Measurements from ENCODE around the gene ARHGEF19.
"Not testable (repeated sequence)": the region's sequence is repeated elsewhere in the genome, so short reads cannot be mapped to it uniquely, and the experiment has no call there.

ARHGEF19 gene

DNA sequence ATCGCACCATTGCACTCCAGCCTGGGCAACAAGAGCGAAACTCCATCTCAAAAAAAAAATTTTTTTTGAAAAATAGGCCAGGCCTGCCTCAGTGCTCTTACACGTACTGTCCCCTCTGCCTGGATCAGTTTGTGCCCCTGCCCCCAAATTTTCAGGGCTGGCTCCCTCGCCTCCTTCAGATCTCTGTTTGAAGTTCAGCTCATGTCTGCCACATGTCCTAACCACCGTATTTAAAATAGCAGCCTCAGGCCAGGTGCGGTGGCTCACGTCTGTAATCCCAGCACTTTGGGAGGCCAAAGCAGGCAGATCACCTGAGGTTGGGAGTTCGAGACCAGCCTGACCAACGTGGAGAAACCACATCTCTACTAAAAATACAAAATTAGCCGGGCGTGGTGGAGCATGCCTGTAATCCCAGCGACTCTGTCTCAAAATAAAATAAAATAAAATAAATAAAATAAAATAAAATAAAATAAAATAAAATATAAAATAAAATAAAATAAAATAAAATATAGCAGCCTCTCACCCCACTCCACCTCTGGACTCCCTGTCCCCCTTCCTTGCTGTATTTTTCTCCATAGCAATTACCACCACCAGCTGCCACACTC is 48.7 kb downstream of the ARHGEF19 start:
- not testable (repeated sequence) for DNase-seq

DNA sequence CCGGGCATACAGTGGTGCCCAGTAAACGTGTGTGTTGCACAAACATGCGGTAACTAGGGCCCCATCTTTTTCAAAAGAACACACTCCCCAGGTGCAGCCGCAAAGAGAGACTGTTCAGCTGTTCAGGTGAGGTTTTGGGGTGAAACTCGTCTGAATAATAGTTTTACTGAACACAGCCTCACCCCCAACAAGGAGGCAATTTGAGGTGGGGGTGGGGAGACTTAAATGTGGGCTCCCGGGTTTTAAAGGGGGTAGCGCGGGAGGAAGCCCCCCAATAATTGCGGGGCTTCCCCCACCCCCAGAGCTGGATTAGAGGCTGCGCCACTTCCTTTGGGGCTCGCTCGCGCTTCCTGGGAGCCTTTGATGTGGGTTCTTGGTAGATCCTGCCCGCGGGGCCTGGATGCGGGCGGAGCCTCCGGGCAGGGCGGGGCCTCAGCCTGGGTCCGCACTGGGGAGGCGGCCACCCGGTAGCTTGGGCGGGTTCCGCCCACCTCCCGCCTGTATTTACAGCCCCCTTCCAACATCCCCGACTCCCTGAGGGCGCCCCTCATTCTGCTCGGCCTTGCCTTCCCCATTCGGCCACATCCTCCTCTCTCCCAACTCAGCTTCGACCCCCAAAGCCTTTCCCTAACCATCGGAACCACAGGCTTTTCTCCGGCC is 50.2 kb downstream of the ARHGEF19 start:
- no peak for DNase-seq

GRCh38 chr1:16161717-16162116 is 50.7 kb downstream of the ARHGEF19 start:
- DNase-seq = no peak

GRCh38 chr1:16158993-16159831 is 53.2 kb downstream of the ARHGEF19 start:
- no peak for DNase-seq

GRCh38 chr1:16158025-16158424 is 54.4 kb downstream of the ARHGEF19 start:
- no peak for DNase-seq

DNA sequence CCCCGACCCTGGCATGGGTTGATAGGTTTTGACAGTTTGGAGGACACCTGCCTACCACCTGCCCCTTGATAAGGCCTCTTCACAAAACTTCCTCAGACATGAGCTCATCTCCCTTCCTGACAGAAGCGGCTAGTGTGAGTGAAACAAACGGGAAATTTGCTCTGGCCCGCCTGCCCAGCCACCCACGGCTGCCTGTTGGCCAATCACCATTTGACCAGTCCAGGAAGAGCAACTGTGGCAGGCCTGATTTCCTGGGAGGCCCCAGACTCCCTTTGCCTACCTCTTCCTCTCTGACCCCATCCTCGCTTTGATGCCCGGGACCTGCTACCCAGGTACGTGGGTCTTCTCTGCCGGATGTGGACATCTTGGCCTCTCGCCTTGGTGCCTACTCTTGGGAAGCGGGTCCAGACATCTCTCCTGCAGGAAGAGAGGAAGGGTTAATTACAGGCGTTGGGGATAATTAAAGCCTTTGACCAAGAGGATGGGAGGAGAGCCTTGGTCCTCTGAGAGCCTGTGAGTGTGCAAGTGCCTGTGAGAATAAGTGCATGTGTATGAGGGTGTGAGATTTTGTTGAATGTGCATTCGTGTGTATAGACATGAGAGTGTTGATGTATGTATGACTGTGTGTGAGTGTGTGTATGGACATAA is 55.5 kb downstream of the ARHGEF19 start:
- DNase-seq = no peak

- DNase-seq = peak; percentile 21
Observed at GRCh38 chr1:16155537-16156410, 56.7 kb downstream of the ARHGEF19 start, which contains the start of gene EPHA2. EPHA2 (minus strand) TSS chr1:16156069; CDS start chr1:16155932, 137 bp downstream.

DNA sequence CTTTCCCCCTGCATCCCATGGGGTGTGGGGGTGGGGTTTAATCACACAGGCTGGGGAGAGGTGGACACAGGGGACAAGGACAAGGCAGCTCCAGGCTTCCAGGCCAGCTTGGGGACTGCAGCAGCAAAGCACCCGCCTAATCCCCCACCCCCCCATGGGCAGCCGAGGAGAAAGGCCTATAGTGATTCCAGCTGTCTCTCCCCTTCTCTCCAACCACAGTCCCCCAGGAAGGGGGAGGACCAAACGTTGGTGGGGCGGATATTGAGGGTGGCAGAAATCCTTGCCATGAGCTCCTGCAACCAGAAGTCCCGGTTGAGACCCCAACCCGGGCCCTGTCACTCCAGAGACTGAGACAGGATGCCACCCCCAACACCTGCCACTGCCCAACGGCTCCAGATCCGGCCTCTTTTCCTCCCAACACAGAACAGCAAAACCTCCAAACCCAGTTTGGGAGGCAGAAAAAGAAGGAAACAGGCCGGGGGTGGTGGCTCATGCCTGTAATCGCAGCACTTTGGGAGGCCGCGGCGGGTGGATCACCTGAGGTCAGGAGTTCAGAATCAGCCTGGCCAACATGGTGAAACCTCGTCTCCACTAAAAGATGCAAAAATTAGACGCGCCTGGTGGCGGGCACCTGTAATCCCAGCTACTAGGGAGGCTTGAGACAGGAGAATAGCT is 58.3 kb downstream of the ARHGEF19 start:
- DNase-seq = no peak

- no peak for DNase-seq
Observed at GRCh38 chr1:16153096-16153998, 59.1 kb downstream of the ARHGEF19 start.

GRCh38 chr1:16152481-16153087 is 59.9 kb downstream of the ARHGEF19 start:
- DNase-seq = no peak

DNA sequence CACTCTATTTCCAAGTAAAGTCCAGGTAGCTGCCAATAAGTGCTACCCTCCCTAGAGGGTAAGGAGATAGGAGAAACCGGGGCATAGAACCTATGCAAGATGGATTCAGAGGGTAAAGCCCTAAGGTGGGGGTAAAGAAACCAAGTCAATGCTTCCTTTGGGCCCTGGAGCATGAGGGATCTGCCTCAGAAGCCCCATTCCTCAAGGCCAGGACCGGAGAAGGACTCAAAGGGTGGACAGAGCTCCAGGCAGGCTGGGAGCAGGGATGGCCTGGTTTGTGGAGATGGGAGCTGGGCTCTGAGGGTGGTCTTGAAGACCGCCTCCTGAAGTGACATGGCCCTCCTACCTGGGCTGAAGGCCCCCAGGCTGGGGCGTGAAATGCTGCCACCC is 60.5 kb downstream of the ARHGEF19 start:
- DNase-seq = no peak

DNA sequence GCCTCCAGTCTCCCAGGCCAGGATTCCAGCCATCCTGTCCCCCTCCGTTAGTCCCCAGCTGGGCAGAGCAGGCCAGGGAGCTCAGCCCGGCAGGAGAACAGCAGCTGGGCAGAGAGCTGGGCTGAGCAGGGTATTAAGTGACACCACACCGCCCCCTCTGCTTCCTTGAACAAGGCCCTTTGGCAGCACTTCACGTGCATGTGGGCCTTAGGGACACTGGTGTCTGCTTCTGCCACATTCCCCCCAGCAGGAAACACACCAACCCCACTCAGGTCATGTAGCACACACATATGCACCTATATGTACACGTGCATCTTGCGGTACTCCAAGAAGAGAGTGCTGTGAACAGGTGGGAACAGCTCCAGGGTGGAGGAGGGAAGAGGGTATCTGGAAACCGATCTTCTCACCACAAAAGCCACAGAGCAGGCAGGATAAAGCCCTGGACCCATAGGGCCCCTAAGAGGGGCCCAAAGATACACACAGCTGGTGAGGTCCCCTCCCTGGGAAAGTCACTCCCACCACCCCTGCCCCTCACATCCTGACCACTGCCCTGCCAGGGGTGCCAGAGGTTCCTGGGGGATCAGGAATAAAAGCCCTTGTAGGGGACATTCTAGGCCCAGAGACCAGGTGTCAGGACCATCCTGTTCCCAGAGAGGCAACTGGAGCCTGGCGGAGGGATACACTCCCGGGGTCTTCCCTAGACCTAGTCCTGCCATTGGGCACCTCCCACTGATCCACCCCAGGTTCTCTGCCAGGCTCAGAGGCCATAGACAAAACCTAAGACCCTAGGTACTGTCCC is 61.1 kb downstream of the ARHGEF19 start:
- peak; percentile 4 for DNase-seq

DNA sequence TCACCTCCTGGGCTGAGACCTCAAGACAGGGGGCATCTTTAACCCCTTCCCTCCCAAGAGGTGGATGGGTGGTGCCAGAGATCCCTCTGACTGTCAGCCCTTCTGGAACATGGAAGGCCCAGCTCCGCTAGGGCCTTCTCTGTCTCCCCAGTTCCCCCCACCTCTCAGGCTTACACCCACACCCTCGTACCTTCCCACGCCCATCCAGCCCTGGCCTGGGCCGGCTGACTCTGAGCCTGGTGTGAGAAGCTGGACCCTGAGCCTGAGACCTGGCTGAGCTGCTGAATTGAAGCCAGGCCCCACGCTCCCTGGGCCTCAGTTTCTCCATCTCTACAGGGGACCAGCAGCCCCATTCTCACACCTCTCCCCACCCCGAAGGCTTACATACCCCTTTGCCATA is 61.9 kb downstream of the ARHGEF19 start:
- DNase-seq = no peak

GRCh38 chr1:16149702-16150488 is 62.6 kb downstream of the ARHGEF19 start:
- DNase-seq = no peak

DNA sequence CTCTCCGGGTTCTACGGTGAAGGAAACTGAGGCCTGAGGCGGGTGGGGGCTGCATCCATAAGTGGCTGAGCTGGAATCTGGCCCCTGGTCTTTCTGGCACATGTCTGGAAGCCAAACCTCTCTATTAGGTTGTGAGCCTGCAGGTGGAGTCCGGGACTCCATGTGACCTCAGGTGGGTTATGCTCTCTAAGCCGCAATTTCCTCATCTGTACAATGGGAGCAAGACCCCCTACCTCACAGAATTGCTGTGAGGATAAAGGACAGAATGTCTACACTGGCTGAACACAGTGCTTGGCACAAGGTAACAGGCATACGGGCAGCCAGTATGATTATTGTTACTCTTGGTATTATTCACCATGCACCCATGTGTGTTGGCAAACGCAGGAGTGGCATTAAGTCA is 63.3 kb downstream of the ARHGEF19 start:
- no peak for DNase-seq

GRCh38 chr1:16148329-16149092 is 63.9 kb downstream of the ARHGEF19 start:
- DNase-seq = no peak
